Left ventricle myocardium superior (tissue), 1 donor: ENCODE data around the gene POLR3E. TPM values are rescaled to one million over a fixed set of nuclear protein-coding genes. Genes with fewer than 3 reads are reported as not detected.
A peak's percentile ranks its signal among the peaks of the same experiment; 100 is the strongest.
"Not testable (repeated sequence)": the region's sequence is repeated elsewhere in the genome, so short reads cannot be mapped to it uniquely, and the experiment has no call there.

Experiments
- ATAC-seq: fragments of 200-7000 bp; cut with Tn5 transposase; one replicate; pipeline ENCODE4 v1.9.1; 2020; ENCODE audit warnings: mild to moderate bottlenecking, moderate library complexity
- DNase-seq: peaks from one replicate; pipeline ENCODE4 v3.0.0-alpha.2; 2020
- intact Hi-C: fragments of 100-400 bp; cut with micrococcal nuclease; formaldehyde crosslinking; loops from one replicate; pipeline ENCODE4 v1.11.0; 2022
- total RNA-seq: library from RNA; stranded (reverse); fragmentation: NEBNext Ultra II Directional; extraction: Animal tissue kit (Norgen Biotek cat#: 25700); gene quantifications from one replicate; pipeline ENCODE4 v1.2.1, GENCODE V29; 2021
- donor health status: DM: no; HTN: yes; CAD: no; lungs with severe emphysema.

The POLR3E gene
- total RNA-seq, 1 donor from 2014 or later, result 41.8 TPM

DNA sequence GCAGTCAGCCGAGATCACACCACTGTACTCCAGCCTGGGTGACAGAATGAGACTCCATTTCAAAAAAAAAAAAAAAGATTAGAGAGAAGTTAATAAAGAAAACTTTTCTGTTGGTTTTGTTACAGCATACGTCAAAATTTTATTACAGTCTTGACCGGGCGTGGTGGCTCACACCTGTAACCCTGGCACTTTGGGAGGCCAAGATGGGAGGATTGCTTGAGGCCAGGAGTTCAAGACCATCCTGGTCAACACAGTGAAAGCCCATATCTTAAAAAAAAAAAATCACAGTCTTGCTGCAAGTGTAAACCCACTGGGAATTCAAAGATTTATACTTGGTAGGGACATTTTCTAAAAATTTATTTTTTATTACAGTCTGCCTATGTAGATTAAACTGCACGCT lies 6.2 kb upstream of the POLR3E start:
- no peak for ATAC-seq
- intact Hi-C loops, result loop anchor here (10.0 kb wide), 2 partner anchors 56 to 286 kb away; partner anchors contain the start of genes MOSMO and PDZD9
- no peak for DNase-seq

DNA sequence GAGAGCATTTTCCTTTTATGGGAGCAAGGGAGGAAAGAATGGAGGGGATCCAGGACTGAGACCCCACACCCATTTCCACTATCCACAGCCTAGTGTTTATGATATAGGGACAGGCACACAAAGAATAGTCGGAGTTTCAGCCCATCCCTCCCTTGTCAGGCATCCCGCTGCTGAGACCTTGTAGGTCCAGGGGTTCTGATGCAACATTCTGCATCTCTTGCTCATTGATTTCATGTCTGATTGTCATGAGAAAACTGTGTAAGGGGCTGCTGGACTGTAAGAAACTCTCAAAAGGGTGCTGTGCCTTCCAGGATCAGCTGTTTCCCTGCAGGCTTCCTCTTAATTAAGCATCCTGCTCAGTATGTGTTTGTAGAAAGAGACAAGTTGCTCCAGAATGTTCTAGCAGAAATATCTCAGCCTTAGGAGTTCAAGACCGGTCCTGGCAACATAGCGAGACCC lies 5.3 kb upstream of the POLR3E start:
- DNase-seq, result no peak
- ATAC-seq, result no peak
- intact Hi-C loops, result loop anchor here (10.0 kb wide), 2 partner anchors 57 to 287 kb away; partner anchors contain the start of genes MOSMO and PDZD9

DNA sequence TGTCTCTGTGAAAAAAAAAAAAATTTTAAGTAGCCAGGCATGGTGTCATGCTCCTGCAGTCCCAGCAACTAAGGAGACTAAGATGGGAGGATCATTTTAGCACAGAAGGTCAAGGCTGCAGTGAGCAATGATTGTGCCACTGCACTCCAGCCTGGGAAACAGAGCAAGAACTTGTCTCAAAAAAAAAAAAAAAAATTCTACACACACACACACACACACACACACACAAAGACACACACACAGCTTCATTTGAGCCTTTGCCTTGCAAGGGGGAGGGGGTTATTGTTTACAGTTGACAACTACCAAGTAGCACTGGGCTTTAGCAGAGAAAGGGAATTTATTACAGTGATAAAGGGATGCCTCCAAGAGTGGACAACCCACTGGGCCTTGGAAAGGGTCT lies 4.9 kb upstream of the POLR3E start:
- intact Hi-C loops, result loop anchor here (10.0 kb wide), 2 partner anchors 58 to 288 kb away; partner anchors contain the start of genes MOSMO and PDZD9
- DNase-seq, result no peak
- no peak for ATAC-seq

GRCh38 chr16:22293137-22294106 lies 3.8 kb upstream of the POLR3E start:
- intact Hi-C loops, result loop anchor here (10.0 kb wide), 2 partner anchors 59 to 289 kb away; partner anchors contain the start of genes MOSMO and PDZD9
- DNase-seq (no peak), ATAC-seq (no peak)

- ATAC-seq (no peak), DNase-seq (no peak)
These were observed 740 bp upstream of the POLR3E start for GRCh38 chr16:22296225-22297113.

DNA sequence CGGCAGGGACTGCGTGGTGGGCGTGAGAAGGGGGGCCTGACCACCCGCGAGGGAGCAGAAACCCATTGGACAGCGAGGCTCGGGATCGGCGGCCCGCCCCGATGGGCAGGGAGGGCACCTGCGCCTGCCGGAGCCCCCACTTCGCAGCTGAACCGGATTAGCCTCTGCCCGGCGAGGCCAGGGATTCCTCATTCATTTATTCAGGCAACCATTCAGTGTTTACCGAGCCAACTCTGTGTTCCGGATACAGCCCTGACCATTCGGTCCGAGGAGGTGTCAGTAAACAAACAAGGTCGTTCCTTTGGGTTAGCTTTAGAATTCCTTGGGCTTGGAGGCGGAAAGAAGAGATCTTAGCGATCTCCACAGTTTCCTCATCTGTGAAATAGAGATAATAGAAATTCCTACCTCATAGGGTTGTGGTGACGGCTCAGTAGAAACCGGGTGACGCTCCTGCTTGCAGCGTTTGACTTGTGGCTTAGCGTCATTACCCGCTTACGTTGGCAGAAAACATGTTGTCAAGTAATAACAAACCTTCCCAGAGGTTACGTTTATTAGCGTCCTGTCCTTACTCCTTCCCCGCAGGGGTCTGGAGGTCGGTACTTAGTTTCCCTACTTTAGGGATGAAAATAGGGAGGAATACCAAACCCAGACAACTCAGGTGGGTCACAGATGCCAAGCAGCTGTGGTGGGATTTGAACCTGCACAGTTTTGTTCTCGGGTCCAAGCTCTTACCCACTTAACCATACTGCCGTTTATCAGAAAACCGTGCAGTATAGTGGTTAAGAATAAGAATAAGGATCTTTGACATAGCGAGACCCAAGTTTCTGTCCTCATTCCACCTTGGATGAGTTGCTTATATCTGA lies 893 bp downstream of the POLR3E start:
- peak; percentile 62 for DNase-seq
- intact Hi-C loops, result loop anchor here (5.0 to 10.0 kb wide), 3 partner anchors 63 to 293 kb away; partner anchors contain the start of genes MOSMO and PDZD9

More at GRCh38 chr16:22296225-22297113, 740 bp upstream of the POLR3E start:
- intact Hi-C loops, result loop anchor here (5.0 to 10.0 kb wide), 3 partner anchors 62 to 292 kb away; partner anchors contain the start of genes MOSMO and PDZD9

DNA sequence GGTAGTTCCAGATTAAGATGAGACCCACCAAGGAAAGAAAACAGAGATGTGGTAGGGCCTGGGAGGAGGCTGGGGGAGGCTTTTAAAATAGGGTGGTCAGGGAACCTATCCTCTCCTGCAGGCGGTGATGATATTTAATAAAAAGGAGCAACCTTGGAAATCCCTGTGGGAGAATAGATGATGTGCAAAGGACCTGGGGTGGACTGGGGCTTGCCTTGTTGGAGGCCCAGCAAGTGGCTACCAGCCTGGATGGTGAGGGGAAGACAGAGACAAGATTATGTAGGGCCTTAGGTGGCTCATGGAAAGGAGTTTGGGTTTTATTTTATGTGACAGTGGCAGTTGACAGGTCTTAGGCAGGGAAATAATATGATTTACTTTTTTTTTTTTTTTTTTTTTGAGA lies 1.8 kb downstream of the POLR3E start:
- intact Hi-C loops, result loop anchor here (5.0 to 10.0 kb wide), 3 partner anchors 64 to 294 kb away; partner anchors contain the start of genes MOSMO and PDZD9
- ATAC-seq (no peak), DNase-seq (no peak)

More for the DNA sequence above, 893 bp downstream of the POLR3E start:
- ATAC-seq, result peak; percentile 54

DNA sequence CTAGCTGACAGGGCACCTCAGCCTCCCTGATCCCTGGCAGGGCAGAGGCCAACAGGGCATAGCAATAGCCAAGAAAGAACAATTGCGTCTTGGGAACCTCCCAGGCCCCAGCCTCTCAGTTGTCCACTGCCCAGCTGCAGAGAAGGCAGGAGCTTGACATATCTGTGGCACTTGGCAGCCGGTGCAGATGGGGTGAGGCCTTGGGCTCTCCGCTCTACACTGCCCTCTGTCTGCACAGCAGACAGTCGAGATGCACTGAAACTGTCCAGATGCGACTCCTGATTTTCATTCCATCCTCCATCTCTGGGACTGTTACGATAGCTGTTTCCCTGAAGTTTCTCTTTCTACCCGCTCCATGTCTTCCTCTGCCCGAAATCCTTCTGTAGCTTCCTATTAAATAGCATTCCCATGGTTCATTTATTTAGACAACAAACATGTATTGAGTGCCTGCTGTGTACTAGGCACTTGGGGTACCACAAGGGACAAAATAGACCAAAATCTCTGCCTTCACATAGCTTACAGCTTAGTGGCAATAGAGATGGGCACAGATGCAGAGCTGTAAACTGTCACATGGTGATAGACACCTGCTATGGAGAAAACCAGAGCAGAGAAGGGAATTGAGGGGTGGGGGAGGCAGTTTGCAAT lies 3.3 kb downstream of the POLR3E start:
- ATAC-seq (peak; percentile 20), DNase-seq (peak; percentile 80)
- intact Hi-C loops, result no loop called here

GRCh38 chr16:22301423-22301822 lies 4.2 kb downstream of the POLR3E start:
- intact Hi-C loops, ATAC-seq, DNase-seq: not testable (repeated sequence)

GRCh38 chr16:22302776-22303363 lies 5.7 kb downstream of the POLR3E start:
- ATAC-seq, result no peak

DNA sequence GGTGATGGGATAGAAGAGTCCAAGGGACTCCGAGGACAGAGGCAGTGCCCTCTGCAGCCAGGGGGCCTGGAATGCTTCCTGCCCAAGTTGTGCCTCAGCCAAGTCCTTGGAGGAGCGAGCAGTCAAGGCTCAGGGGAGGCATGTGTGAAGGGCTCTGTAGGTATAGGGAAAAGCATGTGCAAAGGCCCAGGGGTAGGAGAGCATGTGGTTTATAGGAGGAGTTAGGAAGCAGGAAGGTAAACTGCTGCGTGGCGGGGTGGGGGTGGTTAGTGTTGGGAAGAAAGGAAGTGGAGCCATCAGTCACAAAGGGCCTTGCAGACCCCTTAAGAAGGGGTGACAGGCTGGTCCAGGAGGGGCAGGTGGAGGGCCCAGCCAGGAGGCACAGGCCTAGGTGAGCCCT lies 7.2 kb downstream of the POLR3E start:
- no peak for ATAC-seq
- intact Hi-C loops, result no loop called here
- no peak for DNase-seq

More at GRCh38 chr16:22302776-22303363, 5.7 kb downstream of the POLR3E start:
- no peak for DNase-seq
- intact Hi-C loops, result no loop called here

GRCh38 chr16:22306788-22307187 lies 9.6 kb downstream of the POLR3E start:
- no peak for ATAC-seq
- intact Hi-C loops, result no loop called here
- DNase-seq, result no peak

GRCh38 chr16:22307838-22308237 lies 10.6 kb downstream of the POLR3E start:
- intact Hi-C loops, result no loop called here
- ATAC-seq (no peak), DNase-seq (no peak)

DNA sequence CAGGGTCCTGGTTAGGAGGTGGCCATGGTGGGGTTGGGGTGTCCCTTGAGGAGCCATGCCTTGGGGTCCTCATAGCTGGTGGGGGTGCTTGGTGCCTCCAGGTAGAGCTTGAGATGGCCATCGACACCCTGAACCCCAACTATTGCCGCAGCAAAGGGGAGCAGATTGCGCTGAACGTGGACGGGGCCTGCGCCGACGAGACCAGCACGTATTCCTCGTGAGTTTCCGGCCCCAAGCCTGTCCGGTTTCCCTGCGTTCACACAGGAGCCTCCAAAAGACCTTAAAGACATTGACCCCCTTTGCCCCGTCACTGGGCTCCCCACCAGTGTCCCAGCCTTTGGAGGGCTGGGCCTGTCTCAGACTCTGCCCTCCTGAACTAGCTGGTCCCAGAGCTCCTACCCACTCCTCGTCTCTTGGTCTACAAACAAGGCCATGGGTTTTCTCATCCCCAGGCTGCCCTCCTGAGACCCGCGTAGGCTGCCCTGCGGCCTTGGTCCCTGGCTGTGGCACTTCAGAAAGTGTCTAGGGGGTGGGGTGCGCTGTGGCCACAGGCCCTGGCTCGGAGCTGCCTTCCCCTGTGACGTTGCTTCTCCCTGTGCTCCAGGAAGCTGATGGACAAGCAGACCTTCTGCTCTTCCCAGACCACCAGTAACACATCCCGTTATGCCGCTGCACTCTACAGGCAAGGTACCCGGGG lies 11.8 kb downstream of the POLR3E start:
- DNase-seq (no peak), ATAC-seq (no peak)
- intact Hi-C loops, result no loop called here

DNA sequence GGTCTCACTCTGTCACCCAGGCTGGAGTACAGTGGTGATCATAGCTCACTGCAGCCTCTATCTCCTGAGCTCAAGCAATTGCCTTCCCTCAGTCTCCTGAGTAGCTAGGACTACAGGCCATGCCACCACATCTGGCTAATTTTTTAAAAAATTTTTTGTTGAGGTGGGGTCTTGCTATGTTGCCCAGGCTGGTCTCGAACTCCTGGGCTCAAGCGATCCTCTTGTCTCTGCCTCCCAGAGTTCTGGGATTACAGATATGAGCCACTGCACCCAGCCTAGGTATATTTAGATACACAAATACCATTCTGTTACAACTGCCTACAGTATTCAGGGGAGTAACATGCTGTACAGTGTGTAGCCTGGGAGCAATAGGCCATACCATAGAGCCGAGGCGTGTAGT lies 14.3 kb downstream of the POLR3E start:
- intact Hi-C loops, result no loop called here
- no peak for DNase-seq
- no peak for ATAC-seq

DNA sequence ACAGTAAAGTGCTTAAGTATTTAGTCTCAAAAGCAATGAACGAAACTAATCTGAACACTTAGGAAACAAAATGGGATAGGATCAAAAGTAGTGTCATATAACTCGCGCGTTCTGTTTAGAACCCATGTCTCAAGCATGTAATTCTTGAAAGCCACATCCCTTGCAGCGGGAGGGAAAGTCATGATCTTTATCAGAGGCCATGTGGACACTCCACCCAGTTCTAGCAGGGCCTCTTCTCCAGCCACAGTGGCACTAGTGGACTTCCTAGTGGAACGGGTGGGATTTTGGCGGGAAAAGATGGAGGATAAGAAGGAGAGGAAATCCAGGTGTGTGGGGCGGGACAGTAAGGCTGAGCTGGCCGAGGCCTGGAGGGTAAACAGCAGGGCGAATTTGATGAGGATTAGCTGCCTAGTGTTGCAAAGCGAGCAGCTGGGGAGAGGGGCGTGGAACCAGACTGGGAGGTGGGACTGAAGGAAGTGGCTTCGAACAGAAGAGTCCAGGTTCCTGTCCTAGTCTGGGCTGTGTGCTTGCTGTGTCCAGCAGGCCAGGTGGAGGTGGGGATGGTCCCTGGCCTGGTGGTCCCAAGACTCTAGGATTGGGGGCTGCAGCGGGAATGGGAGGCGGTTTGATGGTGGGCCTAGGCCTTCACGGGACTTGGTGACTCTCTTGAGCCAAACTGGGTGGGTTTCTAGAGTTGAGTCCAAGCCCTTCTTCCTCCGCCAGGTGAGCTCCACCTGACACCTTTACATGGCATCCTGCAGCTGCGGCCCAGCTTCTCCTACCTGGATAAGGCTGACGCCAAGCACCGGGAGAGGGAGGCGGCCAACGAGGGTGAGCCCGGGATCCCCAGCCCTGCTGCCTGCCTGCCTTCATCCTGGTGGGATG lies 15.9 kb downstream of the POLR3E start:
- no peak for ATAC-seq
- intact Hi-C loops, result no loop called here

More for the DNA sequence above, 15.9 kb downstream of the POLR3E start:
- DNase-seq, result no peak
